HG02973 (cell line): ENCODE results near the gene PLD5.

Experiments
- ATAC-seq: cut with Tn5 transposase; IDR thresholded peaks from one replicate; pipeline ENCODE4 v1.9.1; 2021; ENCODE audit warnings: moderate library complexity; ENCODE audit not compliant: unreplicated experiment

The PLD5 gene

GRCh38 chr1:242524571-242525359, at the start of gene PLD5:
TSS of gene PLD5 (minus strand) at chr1:242524697.
- no peak for ATAC-seq

GRCh38 chr1:242569867-242570266, 45.4 kb upstream of the PLD5 start:
- no peak for ATAC-seq

- ATAC-seq: no peak
Measured at GRCh38 chr1:242568666-242569065, 44.2 kb upstream of the PLD5 start.

- no peak for ATAC-seq
Measured at GRCh38 chr1:242567596-242567995, 43.1 kb upstream of the PLD5 start.

- ATAC-seq: no peak
Measured at GRCh38 chr1:242556759-242557158, 32.3 kb upstream of the PLD5 start.

- no peak for ATAC-seq
Measured at GRCh38 chr1:242556276-242556675, 31.8 kb upstream of the PLD5 start.

- no peak for ATAC-seq
Measured at GRCh38 chr1:242554577-242554976, 30.1 kb upstream of the PLD5 start.

- ATAC-seq: no peak
Measured at GRCh38 chr1:242546849-242547729, 22.6 kb upstream of the PLD5 start.

- no peak for ATAC-seq
Measured at GRCh38 chr1:242546441-242546840, 21.9 kb upstream of the PLD5 start.

GRCh38 chr1:242544071-242544470, 19.6 kb upstream of the PLD5 start:
- no peak for ATAC-seq

GRCh38 chr1:242542271-242542670, 17.8 kb upstream of the PLD5 start:
- ATAC-seq: no peak

GRCh38 chr1:242535986-242536385, 11.5 kb upstream of the PLD5 start:
- ATAC-seq: no peak

- ATAC-seq: no peak
Measured at GRCh38 chr1:242534753-242535152, 10.3 kb upstream of the PLD5 start.

GRCh38 chr1:242530761-242531160, 6.3 kb upstream of the PLD5 start:
- ATAC-seq: no peak

- ATAC-seq: no peak
Measured at GRCh38 chr1:242525769-242526168, 1.3 kb upstream of the PLD5 start.

- ATAC-seq: no peak
Measured at GRCh38 chr1:242525360-242525722, 844 bp upstream of the PLD5 start.

- no peak for ATAC-seq
Measured at GRCh38 chr1:242523719-242524570, 552 bp downstream of the PLD5 start.

GRCh38 chr1:242522996-242523718, 1.3 kb downstream of the PLD5 start:
- no peak for ATAC-seq

- no peak for ATAC-seq
Measured at GRCh38 chr1:242522304-242522945, 2.1 kb downstream of the PLD5 start.

GRCh38 chr1:242515555-242515954, 8.9 kb downstream of the PLD5 start:
- no peak for ATAC-seq
